ENCODE results near the gene DOLPP1.

GRCh38 chr9:129064499-129064908 lies 16.4 kb upstream of the DOLPP1 start:
- TF ChIP-seq, protein P1, sequence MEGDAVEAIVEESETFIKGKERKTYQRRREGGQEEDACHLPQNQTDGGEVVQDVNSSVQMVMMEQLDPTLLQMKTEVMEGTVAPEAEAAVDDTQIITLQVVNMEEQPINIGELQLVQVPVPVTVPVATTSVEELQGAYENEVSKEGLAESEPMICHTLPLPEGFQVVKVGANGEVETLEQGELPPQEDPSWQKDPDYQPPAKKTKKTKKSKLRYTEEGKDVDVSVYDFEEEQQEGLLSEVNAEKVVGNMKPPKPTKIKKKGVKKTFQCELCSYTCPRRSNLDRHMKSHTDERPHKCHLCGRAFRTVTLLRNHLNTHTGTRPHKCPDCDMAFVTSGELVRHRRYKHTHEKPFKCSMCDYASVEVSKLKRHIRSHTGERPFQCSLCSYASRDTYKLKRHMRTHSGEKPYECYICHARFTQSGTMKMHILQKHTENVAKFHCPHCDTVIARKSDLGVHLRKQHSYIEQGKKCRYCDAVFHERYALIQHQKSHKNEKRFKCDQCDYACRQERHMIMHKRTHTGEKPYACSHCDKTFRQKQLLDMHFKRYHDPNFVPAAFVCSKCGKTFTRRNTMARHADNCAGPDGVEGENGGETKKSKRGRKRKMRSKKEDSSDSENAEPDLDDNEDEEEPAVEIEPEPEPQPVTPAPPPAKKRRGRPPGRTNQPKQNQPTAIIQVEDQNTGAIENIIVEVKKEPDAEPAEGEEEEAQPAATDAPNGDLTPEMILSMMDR (IDR thresholded peaks at IDR 0.05): no peak
- no peak for TF ChIP-seq POLR2A (IDR thresholded peaks at IDR 0.05)
